AG09309 (cell line): Measurements from ENCODE around the gene ZNF574.

ENCODE experiments used
- DNase-seq: peaks from one replicate; pipeline ENCODE4 v3.0.0-alpha.2; 2010; ENCODE audit warnings: low read depth
- H3K4me3 ChIP-seq: 2 replicates; pipeline ENCODE4 v1.5.1; 2011; ENCODE audit warnings: mild to moderate bottlenecking, low read depth, low read length, moderate library complexity; ENCODE audit not compliant: control insufficient read depth
- CTCF ChIP-seq: IDR thresholded peaks from 2 replicates; pipeline ENCODE4 v1.5.1; 2011; ENCODE audit warnings: mild to moderate bottlenecking, low read depth, low read length, inconsistent platforms; ENCODE audit not compliant: insufficient read depth, control insufficient read depth; ENCODE audit errors: missing control alignments

Gene ZNF574

GRCh38 chr19:42116308-42117075 is 40.5 kb downstream of the ZNF574 start:
- DNase-seq = no peak
- H3K4me3 ChIP-seq = no peak overlapping the region
- no peak for TF ChIP-seq CTCF

DNA sequence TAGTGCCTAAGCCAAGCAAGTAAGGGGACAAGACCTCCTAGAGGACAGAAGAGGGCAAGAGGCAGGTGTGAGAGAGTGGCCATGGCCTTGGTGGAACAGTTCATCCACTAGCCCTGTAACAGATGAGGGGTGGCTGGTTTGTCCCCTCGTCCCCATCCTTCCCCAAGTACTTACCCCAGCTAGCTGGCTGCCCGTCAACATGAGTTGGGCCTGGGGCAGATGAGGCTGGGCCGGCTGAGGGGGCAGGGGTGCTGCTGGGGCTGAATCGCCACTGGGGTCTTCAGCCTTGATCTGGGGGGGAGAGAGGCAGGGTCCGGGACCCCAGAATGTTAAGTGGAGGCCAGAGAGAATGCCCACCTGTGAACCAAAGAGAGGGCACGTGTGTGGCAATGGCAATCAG is 41.1 kb downstream of the ZNF574 start:
- no peak for TF ChIP-seq CTCF
- no peak overlapping the region for H3K4me3 ChIP-seq
- no peak for DNase-seq

DNA sequence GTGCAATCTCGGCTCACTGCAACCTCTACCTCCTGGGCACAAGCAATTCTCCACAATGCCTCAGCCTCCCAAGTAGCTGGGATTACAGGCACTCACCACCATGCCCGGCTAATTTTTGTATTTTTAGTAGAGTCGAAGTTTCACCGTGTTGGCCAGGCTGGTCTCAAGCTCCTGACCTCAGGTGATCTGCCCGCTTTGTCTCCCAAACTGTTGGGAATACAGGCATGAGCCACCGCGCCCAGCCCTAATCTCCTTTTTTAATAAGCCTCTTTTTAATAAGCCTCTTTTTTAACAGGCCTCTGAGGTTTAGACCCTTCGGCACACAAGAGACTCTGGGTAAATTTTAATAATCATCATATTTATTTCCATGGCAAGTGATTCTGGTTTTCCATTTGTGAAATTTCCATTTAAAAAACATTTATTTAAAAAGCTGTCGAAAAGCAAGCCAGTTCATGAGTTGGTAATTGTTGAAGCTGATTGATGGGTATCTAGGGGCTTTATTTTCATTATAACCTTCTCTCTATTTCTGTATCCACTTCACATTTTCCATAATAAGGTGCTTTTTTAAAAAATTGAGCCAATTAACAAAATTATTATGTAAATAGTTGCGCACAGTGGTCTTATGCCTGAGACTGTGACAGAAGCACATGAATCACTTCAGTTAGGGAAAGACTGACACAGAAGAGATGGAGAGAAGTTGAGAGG is 44.5 kb downstream of the ZNF574 start:
- no peak for TF ChIP-seq CTCF
- H3K4me3 ChIP-seq = no peak overlapping the region
- no peak for DNase-seq

DNA sequence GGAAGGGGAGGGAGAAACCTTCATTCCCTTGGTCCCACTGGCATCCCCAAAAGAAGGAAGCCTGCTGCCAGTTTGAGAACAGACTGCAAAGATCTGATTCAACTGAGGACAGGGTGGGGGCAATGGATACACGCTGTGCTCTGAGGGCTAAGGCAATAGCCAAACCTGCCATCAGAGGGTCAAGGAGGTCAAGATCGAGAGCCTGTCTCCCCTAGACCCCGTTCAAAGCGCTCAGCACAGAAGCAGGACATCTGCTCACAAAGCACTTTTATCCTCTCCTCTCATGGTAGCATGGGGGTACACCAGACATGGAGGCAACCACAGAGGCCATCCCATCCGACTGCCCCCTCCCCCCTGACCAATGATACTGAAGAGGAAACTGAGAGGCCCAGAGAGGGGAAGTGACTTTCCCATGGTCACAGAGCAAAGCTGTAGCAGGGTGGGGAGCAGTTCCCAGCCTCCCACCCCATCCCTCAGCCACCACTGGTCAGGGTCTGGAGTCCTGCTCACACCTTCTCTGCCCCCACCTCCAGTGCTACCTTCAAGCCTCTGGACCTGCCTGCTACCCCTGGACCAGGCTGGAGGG is 45.2 kb downstream of the ZNF574 start:
- H3K4me3 ChIP-seq = no peak overlapping the region
- no peak for DNase-seq
- TF ChIP-seq CTCF = no peak

GRCh38 chr19:42121656-42122069 is 45.7 kb downstream of the ZNF574 start:
- no peak for DNase-seq
- no peak overlapping the region for H3K4me3 ChIP-seq

More at GRCh38 chr19:42121656-42122069, 45.7 kb downstream of the ZNF574 start:
- no peak for TF ChIP-seq CTCF
